NCI-H2227 (cell line): ENCODE measurements around the gene ERO1B.
"Not testable (repeated sequence)": the region's sequence is repeated elsewhere in the genome, so short reads cannot be mapped to it uniquely, and the experiment has no call there.

Source experiments
- DNase-seq: peaks from one replicate; lab custom pipeline; 2025; ENCODE audit not compliant: unreplicated experiment; lab: John Stamatoyannopoulos, UW

ERO1B gene, protein sequence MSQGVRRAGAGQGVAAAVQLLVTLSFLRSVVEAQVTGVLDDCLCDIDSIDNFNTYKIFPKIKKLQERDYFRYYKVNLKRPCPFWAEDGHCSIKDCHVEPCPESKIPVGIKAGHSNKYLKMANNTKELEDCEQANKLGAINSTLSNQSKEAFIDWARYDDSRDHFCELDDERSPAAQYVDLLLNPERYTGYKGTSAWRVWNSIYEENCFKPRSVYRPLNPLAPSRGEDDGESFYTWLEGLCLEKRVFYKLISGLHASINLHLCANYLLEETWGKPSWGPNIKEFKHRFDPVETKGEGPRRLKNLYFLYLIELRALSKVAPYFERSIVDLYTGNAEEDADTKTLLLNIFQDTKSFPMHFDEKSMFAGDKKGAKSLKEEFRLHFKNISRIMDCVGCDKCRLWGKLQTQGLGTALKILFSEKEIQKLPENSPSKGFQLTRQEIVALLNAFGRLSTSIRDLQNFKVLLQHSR

DNA sequence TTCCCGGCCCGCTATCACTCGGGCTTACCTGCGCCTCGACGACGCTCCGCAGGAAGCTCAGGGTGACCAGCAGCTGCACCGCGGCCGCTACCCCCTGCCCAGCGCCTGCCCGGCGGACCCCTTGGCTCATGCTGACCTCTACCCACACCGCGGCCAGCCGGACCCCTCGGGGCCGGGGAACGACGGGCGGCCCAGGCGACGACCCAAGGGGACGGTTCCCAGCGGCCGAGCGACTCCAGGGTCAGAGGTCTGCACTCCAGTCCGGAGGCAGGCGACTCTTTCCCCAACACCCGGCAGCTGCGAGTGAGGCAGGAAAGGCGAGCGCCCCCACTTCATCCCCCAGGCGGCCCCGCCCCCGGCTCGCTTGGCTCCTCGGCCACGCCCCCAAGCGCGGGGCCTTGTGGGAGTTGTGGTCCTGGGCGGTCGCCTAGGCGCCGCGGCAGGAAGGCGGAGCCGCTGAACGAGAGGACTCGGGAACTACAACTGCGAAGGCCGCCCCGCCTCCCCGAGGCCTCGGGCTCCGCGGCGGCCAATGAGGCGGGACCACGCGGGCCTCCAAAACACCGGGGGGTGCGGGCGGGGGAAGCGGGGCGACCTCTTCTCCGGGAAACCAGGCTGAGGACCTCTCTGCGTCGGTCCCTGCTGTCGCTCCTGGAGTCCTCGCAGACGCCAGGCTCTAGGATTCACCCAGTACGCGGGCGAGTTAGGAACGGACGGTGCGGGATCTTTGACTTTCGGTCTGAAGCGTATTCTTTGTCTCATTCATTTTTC lies at the start of gene ERO1B:
Gene ERO1B (minus strand): TSS at position 305 of the 771 bp plus-strand sequence. CDS start 175 bp downstream, at position 130.
- DNase-seq = peak; percentile 99

DNA sequence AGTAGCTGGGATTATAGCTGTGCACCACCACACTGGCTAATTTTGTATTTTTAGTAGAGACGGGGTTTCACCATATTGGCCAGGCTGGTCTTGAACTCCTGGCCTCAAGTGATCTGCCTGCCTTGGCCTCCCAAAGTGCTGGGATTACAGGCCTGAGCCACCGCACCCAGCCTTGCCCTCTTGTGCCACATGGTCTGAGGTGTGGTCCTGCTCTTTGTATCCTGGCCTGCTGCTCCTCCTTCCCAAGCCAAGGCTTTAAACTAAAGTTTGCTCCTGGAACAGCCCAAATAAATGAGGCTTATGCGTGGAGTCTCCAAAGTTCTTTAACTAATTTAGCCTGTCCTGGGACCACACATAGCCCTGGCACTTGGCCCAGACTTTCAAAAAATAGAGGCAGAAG lies 49.7 kb upstream of the ERO1B start:
- DNase-seq = not testable (repeated sequence)

GRCh38 chr1:236326432-236326831 lies 44.7 kb upstream of the ERO1B start:
- no peak for DNase-seq

GRCh38 chr1:236325567-236325966 lies 43.8 kb upstream of the ERO1B start:
- DNase-seq = no peak

DNA sequence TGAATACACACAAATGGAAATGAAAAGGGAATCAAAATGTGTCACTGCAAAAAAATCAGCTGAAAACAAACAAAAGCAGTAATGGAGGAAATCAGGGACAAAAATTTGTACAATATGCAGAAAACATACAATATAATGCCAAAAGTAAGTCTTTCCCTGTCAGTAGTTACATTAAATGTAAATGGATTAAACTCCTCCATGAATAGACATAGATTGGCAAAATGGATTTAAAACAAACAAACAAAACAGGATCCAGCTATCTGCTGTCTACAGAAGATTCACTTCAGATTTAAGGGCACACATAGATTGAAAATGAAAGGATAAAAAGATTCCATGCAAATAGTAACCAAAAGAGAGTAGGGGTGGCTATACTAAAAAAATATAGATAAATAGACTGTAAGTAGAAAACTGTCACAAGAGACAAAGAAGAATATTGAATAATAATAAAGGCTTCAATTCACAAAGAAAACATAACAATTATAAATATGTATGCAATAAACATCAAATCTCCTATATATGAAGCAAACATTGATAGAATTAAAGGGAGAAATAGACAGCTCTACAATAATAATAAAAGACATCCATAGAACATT lies 42.2 kb upstream of the ERO1B start:
- DNase-seq = no peak

DNA sequence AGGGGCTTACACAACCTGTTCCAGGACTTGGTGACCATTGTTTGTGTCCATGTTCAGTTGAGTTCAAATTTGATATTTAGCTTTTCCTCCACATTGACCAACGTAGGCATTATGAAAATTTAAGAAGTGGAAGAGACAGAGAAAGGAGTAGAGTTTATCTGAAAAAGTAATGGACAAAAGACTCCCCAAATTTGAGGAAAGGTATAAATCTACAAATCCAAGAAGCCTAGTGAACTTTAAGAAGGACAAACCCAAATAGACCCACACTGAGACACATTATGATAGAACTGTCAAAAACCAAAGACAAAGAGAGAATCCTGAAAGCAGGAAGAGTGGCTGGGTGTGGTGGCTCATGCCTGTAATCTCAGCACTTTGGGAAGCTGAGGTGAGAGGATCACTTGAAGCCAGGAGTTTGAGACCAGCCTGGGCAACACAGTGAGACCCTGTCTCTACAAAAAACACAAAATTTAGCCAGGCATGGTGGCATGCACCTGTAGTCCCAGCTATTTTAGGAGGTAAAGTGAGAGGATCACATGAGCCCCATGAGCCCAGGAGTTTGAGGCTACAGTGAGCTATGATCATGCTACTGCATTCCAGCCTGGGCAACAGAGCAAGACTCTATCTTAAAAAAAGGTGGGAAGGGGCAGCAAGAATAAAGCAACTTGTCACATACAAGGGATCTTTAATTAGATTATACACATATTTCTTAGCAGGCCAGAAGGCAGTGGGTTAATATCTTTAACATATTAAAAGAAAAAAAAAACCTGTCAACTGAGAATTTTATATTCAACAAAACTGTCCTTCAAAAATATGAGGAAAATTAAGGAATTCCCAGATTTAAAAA lies 41.0 kb upstream of the ERO1B start:
- DNase-seq = no peak

GRCh38 chr1:236321101-236321500 lies 39.3 kb upstream of the ERO1B start:
- DNase-seq = no peak

GRCh38 chr1:236320671-236321070 lies 38.9 kb upstream of the ERO1B start:
- DNase-seq = no peak

DNA sequence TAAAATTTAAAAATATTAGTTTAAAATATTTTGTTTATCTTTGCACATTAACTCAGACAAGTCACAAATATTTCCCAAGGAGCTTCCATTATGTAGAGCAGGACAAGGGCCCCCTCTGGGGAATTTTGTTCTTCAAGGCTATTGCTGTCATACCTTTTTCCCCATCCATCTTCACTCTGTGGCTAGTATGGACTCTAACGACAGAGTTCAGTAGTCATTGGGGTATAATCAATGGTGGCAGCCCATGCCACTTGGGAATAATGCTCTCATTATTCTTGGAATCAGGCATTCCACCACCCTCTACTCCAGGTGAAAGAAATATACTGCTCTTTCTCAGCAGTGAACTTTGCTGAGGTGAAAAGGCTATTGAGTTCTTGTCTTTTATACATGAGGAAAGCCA lies 38.5 kb upstream of the ERO1B start:
- no peak for DNase-seq

- no peak for DNase-seq
These were observed 34.7 kb upstream of the ERO1B start for GRCh38 chr1:236316437-236316836.

- DNase-seq = no peak
These were observed 33.8 kb upstream of the ERO1B start for GRCh38 chr1:236315518-236315917.

GRCh38 chr1:236315092-236315491 lies 33.3 kb upstream of the ERO1B start:
- DNase-seq = no peak

GRCh38 chr1:236314050-236314449 lies 32.3 kb upstream of the ERO1B start:
- DNase-seq = not testable (repeated sequence)

DNA sequence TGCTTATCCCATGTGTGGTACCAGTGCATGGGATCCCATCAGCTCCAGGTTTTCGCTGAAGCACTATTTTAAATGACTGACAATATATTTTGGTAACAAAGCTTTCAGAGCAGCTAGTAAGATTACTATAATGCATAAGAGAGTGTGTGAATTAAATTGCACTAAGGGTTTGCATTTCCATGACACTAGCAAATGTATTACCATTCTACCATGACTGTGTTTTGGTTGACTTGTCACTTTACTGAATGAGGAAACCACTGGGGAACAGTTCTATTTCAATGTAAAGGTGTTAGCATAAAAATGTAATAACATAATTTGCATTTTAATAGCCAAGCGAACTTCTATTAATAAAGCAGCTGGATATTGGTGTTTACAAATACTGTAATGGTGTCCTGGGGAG lies 31.7 kb upstream of the ERO1B start:
- DNase-seq = no peak

DNA sequence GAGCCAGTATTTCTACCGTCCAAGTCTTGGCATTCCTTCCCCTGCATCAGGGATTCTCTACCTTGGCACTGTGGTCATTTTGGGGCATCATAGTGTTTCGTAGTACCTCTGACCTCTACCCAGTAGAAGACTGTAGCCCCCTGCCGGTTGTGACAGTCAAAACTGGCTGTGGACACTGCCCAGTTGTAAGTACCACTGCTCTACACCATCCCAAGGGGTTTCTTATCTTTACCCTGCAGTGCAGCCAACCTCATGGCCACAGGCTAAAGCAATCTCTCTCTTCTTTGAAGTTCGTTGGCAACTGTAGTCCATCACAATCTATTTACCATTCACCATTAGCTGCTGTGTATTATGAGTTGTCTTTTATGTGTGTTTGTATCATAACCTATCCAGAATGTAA lies 29.3 kb upstream of the ERO1B start:
- DNase-seq = no peak

GRCh38 chr1:236308827-236309226 lies 27.1 kb upstream of the ERO1B start:
- DNase-seq = no peak

GRCh38 chr1:236307435-236307834 lies 25.7 kb upstream of the ERO1B start:
- DNase-seq = no peak

- DNase-seq = no peak
These were observed 22.9 kb upstream of the ERO1B start for GRCh38 chr1:236304682-236305081.

- no peak for DNase-seq
These were observed 21.9 kb upstream of the ERO1B start for GRCh38 chr1:236303675-236304074.

DNA sequence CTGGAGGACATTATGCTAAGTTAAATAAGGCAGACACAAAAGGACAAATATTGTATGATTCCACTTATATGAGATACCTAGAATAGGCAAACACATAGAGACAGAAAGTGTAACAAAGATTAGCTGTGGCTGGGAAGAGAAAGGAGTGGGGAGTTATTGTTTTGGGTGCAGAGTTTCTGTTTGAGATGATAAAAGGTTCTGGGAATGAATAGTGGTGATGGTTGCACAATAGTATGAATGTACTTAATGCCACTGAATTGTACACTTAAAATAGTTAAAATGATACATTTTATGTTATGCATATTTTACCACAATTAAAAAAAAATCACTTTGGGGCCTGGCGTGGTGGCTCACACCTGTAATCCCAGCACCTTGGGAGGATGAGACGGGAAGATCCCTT lies 21.2 kb upstream of the ERO1B start:
- DNase-seq = no peak

DNA sequence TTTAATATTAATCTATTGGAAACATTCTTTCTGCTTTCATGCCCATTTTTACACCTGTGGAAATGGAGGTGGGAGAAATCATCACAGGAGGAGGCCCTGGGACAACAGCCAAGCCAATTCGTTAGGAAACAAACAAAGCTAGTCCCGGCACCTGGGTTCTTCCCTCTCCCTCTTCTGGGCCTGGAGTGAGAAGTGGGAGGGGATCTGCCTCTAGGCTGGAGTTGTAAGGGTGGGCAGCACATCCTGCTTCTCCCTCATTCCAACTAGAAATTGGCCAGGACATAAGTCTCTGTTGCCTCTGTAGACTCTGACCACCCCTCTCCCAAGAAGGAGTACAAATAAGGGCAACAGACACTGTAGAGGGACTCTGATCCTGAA lies 20.2 kb upstream of the ERO1B start:
- DNase-seq = no peak
